ENCODE measurements around the gene TDO2. TPM values are rescaled to one million over a fixed set of nuclear protein-coding genes. Genes with fewer than 3 reads are reported as not detected.

TDO2 gene
- total RNA-seq, result not detected

DNA sequence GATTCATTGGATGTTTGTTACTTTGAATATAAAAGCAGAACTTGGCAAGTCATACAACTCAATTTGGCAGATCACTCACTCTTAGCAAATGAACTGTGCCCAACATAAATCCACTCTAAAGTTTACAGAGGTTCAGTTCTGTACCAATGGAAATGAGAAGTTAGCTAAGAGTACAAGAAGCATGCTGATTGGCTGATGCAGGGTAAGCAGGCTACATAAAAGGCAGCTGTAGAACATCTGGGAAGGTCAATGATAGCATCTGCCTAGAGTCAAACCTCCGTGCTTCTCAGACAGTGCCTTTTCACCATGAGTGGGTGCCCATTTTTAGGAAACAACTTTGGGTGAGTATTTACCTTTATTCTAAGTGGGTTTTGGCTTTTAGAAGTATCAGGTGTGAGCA, at the start of gene TDO2:
Gene TDO2 (plus strand): TSS at position 244 of the 400 bp plus-strand sequence. CDS start 63 bp downstream, at position 307.
- Mint-ChIP-seq H3K36me3 (ENCODE audit: low read depth) (no peaks in the 10 kb centered on the region), H3K4me3 (no peak within 1 kb of the TSS), H3K4me1 (ENCODE audit: low read depth) (no peaks in the 10 kb centered on the region), H3K27me3 (ENCODE audit: low read depth) (peaks cover 2% of the 10 kb centered on the region), H3K27ac (no peak within 1 kb of the TSS), H3K9me3 (ENCODE audit: insufficient read depth) (no peaks in the 10 kb centered on the region)
- ATAC-seq (no peak), DNase-seq (no peak)
- ChIA-PET POLR2A (no interaction called here), CTCF (no interaction called here)

DNA sequence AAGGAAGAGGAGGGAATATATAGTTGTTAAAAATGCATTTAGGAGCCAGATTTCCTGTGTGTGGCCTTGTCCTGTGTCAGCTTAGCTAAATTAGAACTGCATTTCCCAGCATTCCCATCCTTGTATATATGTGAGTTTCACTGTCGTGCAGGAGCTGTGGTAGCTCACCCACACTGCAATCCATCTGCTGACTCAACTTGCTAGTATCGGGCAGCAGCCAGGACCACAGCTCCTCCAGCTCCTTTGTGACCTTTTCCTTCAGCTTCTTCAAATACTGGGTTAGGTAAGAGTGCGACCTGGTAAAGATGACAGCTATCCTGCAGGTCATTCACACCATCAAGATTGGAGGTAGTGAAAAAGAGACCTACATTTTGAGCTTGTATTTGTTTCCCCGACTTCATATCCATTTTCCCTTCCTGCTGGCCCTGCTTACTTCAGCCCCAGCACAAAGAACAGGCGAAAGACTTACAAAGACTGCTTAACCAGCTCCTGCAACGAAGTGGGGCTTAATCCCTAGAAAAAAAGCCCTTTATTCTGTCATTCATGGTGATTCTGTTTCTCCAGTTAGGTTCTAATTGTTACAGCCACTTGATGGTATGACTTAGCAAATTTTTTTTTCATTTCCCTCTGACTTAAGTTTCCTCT, 48.8 kb upstream of the TDO2 start:
- Mint-ChIP-seq H3K4me1 (ENCODE audit: low read depth) (no peaks in the 10 kb centered on the region), H3K9me3 (ENCODE audit: insufficient read depth) (no peaks in the 10 kb centered on the region), H3K4me3 (no peak overlapping the region), H3K27me3 (ENCODE audit: low read depth) (peaks cover 7% of the 10 kb centered on the region), H3K36me3 (ENCODE audit: low read depth) (no peaks in the 10 kb centered on the region), H3K27ac (no peak overlapping the region)
- CTCF ChIA-PET, result no interaction called here
- no peak for ATAC-seq
- POLR2A ChIA-PET, result no interaction called here
- no peak for DNase-seq

DNA sequence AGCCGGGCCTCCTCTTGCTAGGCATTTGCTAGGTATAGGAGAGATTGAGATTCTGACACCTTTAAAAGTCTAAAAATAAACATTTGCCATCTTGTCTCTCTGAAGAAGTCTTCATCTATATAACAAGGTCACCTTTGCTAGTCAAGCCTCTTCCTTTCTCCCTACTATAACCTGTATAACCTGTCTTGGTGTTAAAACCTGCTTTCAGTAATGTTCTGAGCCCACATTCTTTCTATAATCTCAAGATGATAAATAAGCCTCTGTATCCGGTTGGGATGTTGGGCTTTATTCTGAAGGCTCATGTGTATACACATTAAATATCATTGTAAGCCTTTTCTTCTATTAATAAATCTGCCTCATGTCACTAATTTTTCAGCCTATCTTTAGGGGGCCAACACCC, 47.6 kb upstream of the TDO2 start:
- no peak overlapping the region for H3K4me3 Mint-ChIP-seq
- CTCF ChIA-PET, result no interaction called here
- POLR2A ChIA-PET, result no interaction called here

DNA sequence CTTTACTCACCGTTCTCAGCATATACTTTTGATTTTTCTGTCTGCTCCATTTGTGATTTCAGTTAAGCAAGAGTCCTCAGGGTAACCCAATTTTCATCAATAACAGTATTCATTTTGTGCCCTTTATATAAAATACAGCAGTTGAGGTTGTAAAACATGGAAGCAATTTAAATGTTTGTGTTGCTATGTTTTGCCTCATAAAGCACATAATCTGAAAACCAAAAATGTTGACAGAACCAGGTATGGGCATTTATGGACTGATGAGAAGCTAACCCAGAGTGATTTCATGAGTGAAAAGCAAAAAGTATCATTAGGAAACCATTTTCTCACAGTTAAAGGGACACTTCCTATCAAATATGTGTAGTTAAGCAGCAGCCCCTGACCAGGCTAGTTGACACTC, 37.3 kb upstream of the TDO2 start, which contains the start of gene ASIC5:
Gene ASIC5 (minus strand): TSS at position 101 of the 400 bp plus-strand sequence. CDS start 51 bp downstream, at position 50.
- DNase-seq, result no peak
- ChIA-PET CTCF (no interaction called here), POLR2A (no interaction called here)
- no peaks in the 10 kb centered on the region for H3K27me3 Mint-ChIP-seq (ENCODE audit: low read depth)
- no peak within 1 kb of the TSS for H3K4me3 Mint-ChIP-seq
- H3K27ac Mint-ChIP-seq, result no peak within 1 kb of the TSS
- H3K4me1 Mint-ChIP-seq (ENCODE audit: low read depth), result no peaks in the 10 kb centered on the region
- no peaks in the 10 kb centered on the region for H3K9me3 Mint-ChIP-seq (ENCODE audit: insufficient read depth)
- ATAC-seq, result no peak
- H3K36me3 Mint-ChIP-seq (ENCODE audit: low read depth), result no peaks in the 10 kb centered on the region

More for the DNA sequence above, 47.6 kb upstream of the TDO2 start:
- H3K9me3 Mint-ChIP-seq (ENCODE audit: insufficient read depth), result no peaks in the 10 kb centered on the region
- no peak overlapping the region for H3K27ac Mint-ChIP-seq
- H3K27me3 Mint-ChIP-seq (ENCODE audit: low read depth), result peaks cover 7% of the 10 kb centered on the region
- DNase-seq (no peak), ATAC-seq (no peak)
- H3K4me1 Mint-ChIP-seq (ENCODE audit: low read depth), result no peaks in the 10 kb centered on the region
- H3K36me3 Mint-ChIP-seq (ENCODE audit: low read depth), result no peaks in the 10 kb centered on the region

DNA sequence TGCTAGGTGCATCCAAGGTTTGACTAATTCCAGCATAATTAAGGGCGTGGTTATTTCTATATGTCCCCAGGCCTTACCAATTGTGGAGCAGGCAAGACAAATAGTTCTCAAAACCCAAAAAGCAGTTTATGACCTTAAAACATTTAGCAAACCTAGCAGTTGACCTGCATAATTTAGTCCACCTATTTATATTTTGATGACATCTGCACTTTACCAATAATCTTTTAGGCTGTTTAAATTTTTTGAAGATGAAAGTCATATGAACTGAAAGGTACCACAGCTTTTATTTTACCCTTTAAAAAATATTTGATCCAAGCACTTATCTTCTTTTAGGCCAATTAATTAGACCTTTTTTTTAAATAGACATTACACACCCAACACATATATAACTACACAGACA, 27.6 kb upstream of the TDO2 start:
- no peaks in the 10 kb centered on the region for H3K27me3 Mint-ChIP-seq (ENCODE audit: low read depth)
- no peak for DNase-seq
- CTCF ChIA-PET, result interaction anchor here (0.7 kb wide), 1 partner anchor 48 kb away, joined by 3 read pairs; no protein-coding TSS in a partner anchor

DNA sequence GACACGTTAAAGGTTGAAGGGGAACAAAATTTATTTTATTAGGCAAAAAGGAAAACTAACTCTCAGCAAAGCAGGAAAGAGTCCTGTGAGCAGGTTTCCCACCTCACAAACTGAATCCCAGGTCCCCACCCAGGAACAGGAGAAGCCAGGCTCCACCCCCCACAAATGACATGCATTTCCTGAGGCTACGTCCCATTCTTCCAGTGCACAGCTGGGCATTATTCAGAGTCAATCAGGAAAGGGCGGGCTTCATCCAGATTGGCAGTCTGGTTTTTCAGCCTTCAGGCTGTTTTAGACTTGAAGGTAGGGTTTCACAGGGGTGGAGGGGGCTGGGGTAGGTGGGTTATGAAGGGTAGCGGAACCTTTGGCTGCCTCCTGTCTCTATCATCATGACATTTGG, 25.5 kb upstream of the TDO2 start:
- ATAC-seq, result no peak
- CTCF ChIA-PET, result no interaction called here
- Mint-ChIP-seq H3K4me3 (no peak overlapping the region), H3K27me3 (ENCODE audit: low read depth) (peaks cover 2% of the 10 kb centered on the region), H3K36me3 (ENCODE audit: low read depth) (no peaks in the 10 kb centered on the region), H3K9me3 (ENCODE audit: insufficient read depth) (no peaks in the 10 kb centered on the region), H3K4me1 (ENCODE audit: low read depth) (no peaks in the 10 kb centered on the region), H3K27ac (no peak overlapping the region)
- DNase-seq, result no peak
- POLR2A ChIA-PET, result no interaction called here

More for the DNA sequence above, 27.6 kb upstream of the TDO2 start:
- H3K36me3 Mint-ChIP-seq (ENCODE audit: low read depth), result no peaks in the 10 kb centered on the region
- H3K27ac Mint-ChIP-seq, result no peak overlapping the region
- POLR2A ChIA-PET, result no interaction called here
- no peaks in the 10 kb centered on the region for H3K9me3 Mint-ChIP-seq (ENCODE audit: insufficient read depth)
- no peak for ATAC-seq
- no peak overlapping the region for H3K4me3 Mint-ChIP-seq
- H3K4me1 Mint-ChIP-seq (ENCODE audit: low read depth), result no peaks in the 10 kb centered on the region

DNA sequence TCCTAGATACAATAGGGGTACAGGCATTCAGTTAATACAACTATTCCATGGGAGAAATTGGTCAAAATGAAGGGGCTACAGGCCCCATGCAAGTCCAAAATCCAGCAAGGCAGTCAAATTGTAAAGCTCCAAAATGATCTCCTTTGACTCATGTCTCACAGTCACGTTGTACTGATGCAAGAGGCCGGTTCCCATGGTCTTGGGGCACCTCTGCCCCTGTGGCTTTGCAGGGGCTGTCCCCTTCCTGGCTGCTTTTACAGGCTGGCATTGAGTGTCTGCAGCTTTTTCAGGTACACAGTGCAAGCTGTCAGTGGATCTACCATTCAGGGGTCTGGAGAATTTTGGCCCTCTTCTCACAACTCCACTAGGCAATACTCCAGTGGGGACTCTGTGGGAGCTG, 24.9 kb upstream of the TDO2 start:
- CTCF ChIA-PET, result no interaction called here
- H3K27ac Mint-ChIP-seq, result no peak overlapping the region
- H3K4me1 Mint-ChIP-seq (ENCODE audit: low read depth), result no peaks in the 10 kb centered on the region
- H3K9me3 Mint-ChIP-seq (ENCODE audit: insufficient read depth), result no peaks in the 10 kb centered on the region
- POLR2A ChIA-PET, result no interaction called here
- no peaks in the 10 kb centered on the region for H3K36me3 Mint-ChIP-seq (ENCODE audit: low read depth)
- ATAC-seq (no peak), DNase-seq (no peak)
- H3K4me3 Mint-ChIP-seq, result no peak overlapping the region
- peaks cover 2% of the 10 kb centered on the region for H3K27me3 Mint-ChIP-seq (ENCODE audit: low read depth)

DNA sequence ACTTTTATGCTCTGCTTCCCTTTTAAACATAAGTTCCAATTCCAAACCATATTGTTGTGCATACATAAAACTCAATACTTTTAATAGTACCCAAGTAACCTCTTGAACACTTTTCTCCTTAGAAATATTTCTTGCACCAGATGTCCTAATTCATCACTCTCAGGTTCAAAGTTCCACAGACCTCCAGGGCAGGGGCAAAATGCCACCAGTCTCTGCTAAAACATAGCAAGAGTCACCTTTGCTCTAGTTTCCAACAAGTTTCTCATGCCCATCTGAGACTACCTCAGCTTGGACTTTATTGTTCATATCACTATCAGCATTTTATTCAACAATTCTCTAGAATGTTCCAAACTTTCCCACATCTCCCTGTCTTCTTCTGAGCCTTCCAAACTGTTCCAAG, 23.7 kb upstream of the TDO2 start:
- POLR2A ChIA-PET, result no interaction called here
- DNase-seq (no peak), ATAC-seq (no peak)
- no peaks in the 10 kb centered on the region for H3K9me3 Mint-ChIP-seq (ENCODE audit: insufficient read depth)
- H3K4me3 Mint-ChIP-seq, result no peak overlapping the region
- H3K36me3 Mint-ChIP-seq (ENCODE audit: low read depth), result no peaks in the 10 kb centered on the region
- peaks cover 2% of the 10 kb centered on the region for H3K27me3 Mint-ChIP-seq (ENCODE audit: low read depth)
- no peaks in the 10 kb centered on the region for H3K4me1 Mint-ChIP-seq (ENCODE audit: low read depth)
- no peak overlapping the region for H3K27ac Mint-ChIP-seq
- CTCF ChIA-PET, result no interaction called here

DNA sequence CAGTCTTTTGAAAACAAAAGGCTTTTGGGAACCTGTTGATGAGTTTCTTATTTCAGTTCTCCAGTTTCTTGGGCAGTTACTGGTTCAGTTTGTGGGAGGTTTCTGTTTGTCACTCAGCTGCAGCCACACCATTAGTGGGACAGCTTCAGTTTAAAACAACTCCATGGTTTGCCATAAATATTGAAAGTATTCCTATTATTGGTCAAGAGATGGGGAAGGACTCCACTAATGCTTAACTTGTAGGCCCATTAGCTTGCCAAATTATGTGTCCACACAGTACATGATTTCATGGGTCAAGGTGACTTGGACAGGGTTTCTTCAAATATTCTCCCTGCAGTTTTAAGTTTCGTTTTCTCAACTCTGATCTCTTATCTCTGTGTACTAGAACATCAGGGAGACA, 21.9 kb upstream of the TDO2 start:
- Mint-ChIP-seq H3K36me3 (ENCODE audit: low read depth) (no peaks in the 10 kb centered on the region), H3K4me1 (ENCODE audit: low read depth) (no peaks in the 10 kb centered on the region)
- CTCF ChIA-PET, result no interaction called here

DNA sequence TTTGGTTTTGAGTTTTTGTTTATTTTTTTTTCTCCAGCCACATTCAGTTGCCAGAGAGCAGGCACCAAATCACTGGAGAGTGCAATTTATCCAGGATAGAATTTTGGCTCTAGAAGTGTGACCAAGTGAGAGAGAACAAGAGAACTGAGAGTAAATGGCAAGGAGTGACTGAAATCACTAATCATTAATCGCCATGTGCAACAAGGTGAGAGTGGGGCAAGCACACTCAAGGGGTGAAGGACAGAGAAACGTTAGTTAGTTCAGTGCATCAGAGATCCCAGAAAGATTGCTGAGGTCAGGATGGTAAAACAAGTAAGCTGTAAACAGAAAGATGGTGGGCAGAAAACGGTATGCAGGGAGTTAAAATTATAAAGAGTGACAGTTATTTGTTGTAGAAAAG, 19.6 kb upstream of the TDO2 start:
- H3K4me3 Mint-ChIP-seq, result no peak overlapping the region
- H3K27ac Mint-ChIP-seq, result no peak overlapping the region
- CTCF ChIA-PET, result no interaction called here
- peaks cover 2% of the 10 kb centered on the region for H3K27me3 Mint-ChIP-seq (ENCODE audit: low read depth)
- no peaks in the 10 kb centered on the region for H3K9me3 Mint-ChIP-seq (ENCODE audit: insufficient read depth)
- no peaks in the 10 kb centered on the region for H3K4me1 Mint-ChIP-seq (ENCODE audit: low read depth)
- POLR2A ChIA-PET, result no interaction called here
- ATAC-seq (no peak), DNase-seq (no peak)
- H3K36me3 Mint-ChIP-seq (ENCODE audit: low read depth), result no peaks in the 10 kb centered on the region

More for the DNA sequence above, 21.9 kb upstream of the TDO2 start:
- POLR2A ChIA-PET, result no interaction called here
- no peaks in the 10 kb centered on the region for H3K9me3 Mint-ChIP-seq (ENCODE audit: insufficient read depth)
- no peak for ATAC-seq
- no peak for DNase-seq
- H3K4me3 Mint-ChIP-seq, result no peak overlapping the region
- H3K27ac Mint-ChIP-seq, result no peak overlapping the region
- peaks cover 2% of the 10 kb centered on the region for H3K27me3 Mint-ChIP-seq (ENCODE audit: low read depth)

DNA sequence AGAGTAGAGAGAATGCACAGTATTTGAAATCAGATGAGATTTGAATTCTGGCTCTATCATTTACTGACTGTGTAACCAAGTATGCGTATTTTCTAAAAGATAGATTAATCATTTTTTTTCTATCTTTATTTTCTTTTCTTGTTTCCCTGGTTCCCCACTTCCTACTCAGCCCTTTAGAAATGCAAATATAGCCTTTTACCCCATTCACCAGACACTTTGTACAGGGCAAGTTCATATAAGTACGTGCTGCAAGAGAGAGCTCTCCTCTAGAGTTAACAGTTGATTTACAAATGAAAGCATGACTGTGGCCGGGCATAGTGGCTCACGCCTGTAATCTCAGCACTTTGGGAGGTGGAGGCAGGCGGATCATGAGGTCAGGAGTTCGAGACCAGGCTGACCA, 17.8 kb upstream of the TDO2 start:
- Mint-ChIP-seq H3K27me3 (ENCODE audit: low read depth) (peaks cover 2% of the 10 kb centered on the region), H3K4me1 (ENCODE audit: low read depth) (no peaks in the 10 kb centered on the region), H3K9me3 (ENCODE audit: insufficient read depth) (no peaks in the 10 kb centered on the region), H3K4me3 (no peak overlapping the region), H3K36me3 (ENCODE audit: low read depth) (no peaks in the 10 kb centered on the region), H3K27ac (no peak overlapping the region)
- CTCF ChIA-PET, result no interaction called here
- ATAC-seq (no peak), DNase-seq (no peak)
- POLR2A ChIA-PET, result no interaction called here

DNA sequence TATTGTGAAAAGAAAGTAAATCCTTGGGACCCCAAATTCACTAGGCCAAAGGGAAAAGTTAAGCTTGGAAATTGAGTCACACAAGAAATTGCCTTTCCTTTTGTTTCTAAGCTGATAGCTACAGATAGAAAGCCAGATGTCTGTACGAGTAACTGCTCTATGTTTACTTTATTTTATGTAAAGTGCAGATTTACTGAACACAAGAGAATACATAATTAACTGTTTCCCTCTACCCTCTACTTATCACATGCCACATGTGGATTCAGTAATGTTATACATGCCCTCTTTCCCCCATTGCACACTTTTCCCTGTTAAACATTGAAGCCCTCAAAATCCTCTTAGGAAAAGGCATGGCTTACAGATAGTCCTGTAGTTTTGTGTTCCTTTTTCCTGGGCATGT, 16.5 kb upstream of the TDO2 start:
- H3K27me3 Mint-ChIP-seq (ENCODE audit: low read depth), result peaks cover 2% of the 10 kb centered on the region
- ATAC-seq (no peak), DNase-seq (no peak)
- no peaks in the 10 kb centered on the region for H3K4me1 Mint-ChIP-seq (ENCODE audit: low read depth)
- H3K27ac Mint-ChIP-seq, result no peak overlapping the region
- H3K4me3 Mint-ChIP-seq, result no peak overlapping the region
- no peaks in the 10 kb centered on the region for H3K9me3 Mint-ChIP-seq (ENCODE audit: insufficient read depth)
- H3K36me3 Mint-ChIP-seq (ENCODE audit: low read depth), result no peaks in the 10 kb centered on the region
- POLR2A ChIA-PET, result no interaction called here
- CTCF ChIA-PET, result no interaction called here

DNA sequence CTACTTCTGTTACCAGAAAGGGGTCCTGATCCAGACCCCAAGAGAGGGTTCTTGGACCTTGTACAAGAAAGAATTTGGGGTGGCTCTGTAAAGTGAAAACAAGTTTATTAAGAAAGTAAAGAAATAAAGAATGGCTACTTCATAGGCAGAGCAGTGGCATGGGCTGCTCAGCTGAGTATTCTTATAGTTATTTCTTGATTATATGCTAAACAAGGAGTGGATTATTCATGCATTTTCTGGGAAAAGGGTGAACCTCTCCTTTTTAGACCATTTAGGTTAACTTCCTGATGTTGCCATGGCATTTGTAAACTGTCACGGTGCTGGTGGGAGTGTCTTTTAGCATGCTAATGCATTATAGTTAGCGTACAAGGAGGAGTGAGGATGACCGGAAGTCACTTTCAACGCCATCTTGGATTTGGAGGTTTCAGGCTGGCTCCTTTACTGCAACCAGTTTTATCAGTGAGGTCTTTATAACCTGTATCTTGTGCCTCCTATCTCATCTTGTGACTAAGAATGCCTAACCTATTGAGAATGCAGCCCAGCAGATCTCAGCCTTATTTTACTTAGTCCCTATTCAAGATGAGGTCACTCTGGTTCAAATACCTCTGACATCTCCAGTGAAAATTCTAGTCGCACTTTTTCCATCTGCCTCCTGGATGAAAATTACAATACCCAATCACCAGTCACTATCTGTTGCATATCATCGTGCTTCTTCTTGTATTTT, 15.5 kb upstream of the TDO2 start:
- H3K4me3 Mint-ChIP-seq, result no peak overlapping the region
- no peaks in the 10 kb centered on the region for H3K9me3 Mint-ChIP-seq (ENCODE audit: insufficient read depth)
- no peak for ATAC-seq

More for the DNA sequence above, 15.5 kb upstream of the TDO2 start:
- Mint-ChIP-seq H3K4me1 (ENCODE audit: low read depth) (no peaks in the 10 kb centered on the region), H3K36me3 (ENCODE audit: low read depth) (no peaks in the 10 kb centered on the region), H3K27me3 (ENCODE audit: low read depth) (no peaks in the 10 kb centered on the region), H3K27ac (no peak overlapping the region)
- CTCF ChIA-PET, result no interaction called here
- no peak for DNase-seq
- POLR2A ChIA-PET, result no interaction called here
